GM18526 (cell line): Measurements from ENCODE around the gene KCNG2.

ENCODE experiments used
- POLR2A ChIP-seq: IDR thresholded peaks from 3 replicates; pipeline ENCODE4 v1.6.1; 2011; ENCODE audit not compliant: insufficient read length; ENCODE audit errors: extremely low read depth

The KCNG2 gene

GRCh38 chr18:79779021-79779699 is 18.6 kb upstream of the KCNG2 start:
- TF ChIP-seq POLR2A = no peak

DNA sequence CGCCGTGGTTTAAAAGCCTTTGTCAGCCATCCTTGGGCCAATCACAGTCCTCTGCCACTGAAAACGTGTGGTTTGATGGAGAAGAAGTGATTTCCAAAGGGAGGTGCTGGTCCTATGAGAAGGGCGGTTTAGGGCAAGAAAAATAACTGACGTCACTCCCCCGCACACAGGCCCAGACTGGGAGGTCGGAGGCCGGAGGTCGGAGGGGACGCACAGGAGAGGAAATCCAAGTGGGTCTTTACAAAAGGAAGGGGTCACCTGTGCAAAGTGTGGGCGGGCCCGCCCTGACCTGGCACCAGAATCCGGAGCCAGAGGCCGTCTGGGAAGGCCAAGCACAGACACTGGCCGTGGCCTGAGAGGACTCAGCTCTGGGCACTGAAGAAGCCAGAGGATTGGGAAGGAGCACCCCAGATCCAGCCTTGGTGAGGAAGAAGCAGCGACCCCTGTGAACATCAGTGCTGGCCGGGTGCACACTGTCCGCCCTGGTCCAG is 18.0 kb upstream of the KCNG2 start:
- TF ChIP-seq POLR2A = no peak

- no peak for TF ChIP-seq POLR2A
These were observed 17.2 kb upstream of the KCNG2 start for GRCh38 chr18:79780547-79780946.

- TF ChIP-seq POLR2A = no peak
These were observed 16.3 kb upstream of the KCNG2 start for GRCh38 chr18:79781331-79781941.

- no peak for TF ChIP-seq POLR2A
These were observed 15.0 kb upstream of the KCNG2 start for GRCh38 chr18:79782566-79783308.

DNA sequence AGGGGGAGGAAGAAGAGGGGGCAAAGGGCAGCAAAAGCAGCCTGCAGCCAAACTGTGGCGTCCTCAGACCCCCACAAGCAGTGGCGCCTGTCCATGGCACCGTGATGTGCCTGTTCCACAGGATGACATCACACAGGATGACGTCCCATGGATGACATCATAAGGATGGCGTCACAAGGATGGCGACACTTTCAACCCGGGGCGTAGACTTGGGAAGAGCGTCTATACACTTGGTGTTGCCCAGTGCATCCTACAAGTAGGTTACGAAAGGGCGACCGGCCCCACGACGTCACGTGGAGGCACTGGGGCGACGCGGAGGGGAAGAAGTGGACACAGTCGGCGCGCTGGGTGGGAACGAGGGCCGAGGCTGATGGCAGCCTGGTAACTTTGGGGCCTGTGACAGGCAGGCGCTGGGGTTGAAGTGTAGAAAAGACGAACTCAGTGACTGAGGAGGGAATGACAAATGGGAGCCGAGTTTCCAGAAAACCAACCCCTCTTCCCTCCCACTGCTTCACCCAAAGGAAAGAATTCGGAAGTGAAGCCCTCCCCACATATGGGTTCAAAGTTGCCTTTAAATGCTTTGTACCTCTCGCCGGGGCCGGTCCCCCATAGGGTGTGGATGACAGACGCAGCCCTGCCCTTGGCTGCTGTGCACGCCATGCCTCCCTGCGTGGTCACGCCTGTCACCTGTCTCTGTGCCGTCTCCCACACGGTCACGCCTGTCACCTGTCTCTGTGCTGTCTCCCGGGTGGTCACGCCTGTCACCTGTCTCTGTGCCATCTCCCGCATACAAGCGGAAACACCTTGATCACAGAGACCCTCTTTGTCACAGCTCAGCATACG is 13.4 kb upstream of the KCNG2 start:
- no peak for TF ChIP-seq POLR2A

- TF ChIP-seq POLR2A = no peak
These were observed 12.6 kb upstream of the KCNG2 start for GRCh38 chr18:79784965-79785770.

GRCh38 chr18:79785831-79786230 is 11.9 kb upstream of the KCNG2 start:
- TF ChIP-seq POLR2A = no peak

DNA sequence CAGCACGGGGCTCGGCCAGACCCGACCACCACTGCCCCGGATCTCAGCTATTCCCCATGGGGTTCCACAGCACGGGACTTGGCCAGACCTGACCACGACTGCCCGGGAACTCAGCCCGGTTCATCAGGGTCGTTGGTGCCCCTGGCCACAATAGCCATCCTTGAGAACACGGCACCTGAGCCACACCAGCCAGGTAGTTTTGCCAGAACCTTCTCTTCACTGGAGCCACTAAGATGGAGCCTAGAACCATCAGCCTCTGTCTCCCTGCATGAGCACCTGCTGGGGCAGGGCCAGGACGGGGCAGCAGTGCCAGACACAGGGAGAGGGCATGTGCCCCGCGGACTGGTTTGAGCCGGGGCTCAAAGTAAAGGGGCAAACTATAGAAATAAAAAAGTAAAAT is 11.4 kb upstream of the KCNG2 start:
- no peak for TF ChIP-seq POLR2A

DNA sequence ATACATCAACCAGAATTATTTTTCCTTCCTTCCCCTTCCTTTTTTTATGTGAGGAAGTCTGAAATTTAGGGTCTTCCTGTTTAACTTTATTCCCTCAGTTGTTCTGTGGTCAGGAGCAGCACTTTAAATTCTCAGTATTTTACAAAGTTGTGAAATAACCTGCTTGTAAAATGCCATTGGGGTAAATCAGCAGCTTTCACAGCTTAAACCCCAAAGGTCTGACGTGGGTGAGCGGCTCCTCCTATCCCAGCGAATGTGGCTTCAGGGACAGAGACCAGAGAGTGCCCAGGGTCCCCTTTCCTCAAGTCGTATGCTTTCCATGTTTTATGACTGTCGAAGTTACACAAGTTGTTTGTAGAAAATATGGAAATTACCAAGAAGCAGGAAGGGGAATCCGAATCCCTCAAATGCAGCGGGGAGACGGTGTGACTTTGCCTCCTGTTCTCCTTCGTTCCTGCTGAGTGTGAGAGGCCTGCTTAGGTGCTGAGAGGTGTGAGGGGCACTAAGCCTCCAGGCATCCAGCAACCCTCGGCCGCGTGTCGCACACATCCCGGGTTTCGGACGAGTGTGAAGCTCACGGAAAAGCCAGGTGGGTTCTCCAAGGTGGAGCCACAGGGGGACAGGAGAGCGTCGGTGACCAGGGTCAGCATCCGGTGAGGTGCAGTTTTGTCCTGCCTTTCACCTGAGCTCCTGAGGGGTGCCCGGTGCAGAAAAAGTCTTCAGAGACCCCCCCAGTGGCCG is 10.8 kb upstream of the KCNG2 start:
- TF ChIP-seq POLR2A = no peak

- TF ChIP-seq POLR2A = no peak
These were observed 10.2 kb upstream of the KCNG2 start for GRCh38 chr18:79787527-79787864.

- TF ChIP-seq POLR2A = no peak
These were observed 9.6 kb upstream of the KCNG2 start for GRCh38 chr18:79787865-79788733.

- TF ChIP-seq POLR2A = no peak
These were observed 9.0 kb upstream of the KCNG2 start for GRCh38 chr18:79788734-79789085.
